Karpas-422 (cell line): ENCODE results near the gene SYCE3. TPM values are rescaled to one million over a fixed set of nuclear protein-coding genes. Genes with fewer than 3 reads are reported as not detected.

Experiments
- DNase-seq: peaks from one replicate; pipeline ENCODE4 v3.0.0-alpha.2; 2015
- H2AFZ ChIP-seq: fragments of 200-600 bp; sonication (generic); 2 replicates; pipeline ENCODE4 v1.6.1; 2014; ENCODE audit warnings: antibody characterized with exemption, low read length, mixed read lengths
- H3K27ac ChIP-seq: fragments of 200-600 bp; sonication (generic); 2 replicates; pipeline ENCODE4 v1.5.1; 2014; ENCODE audit warnings: mild to moderate bottlenecking, low read length, moderate library complexity
- H3K27me3 ChIP-seq: fragments of 200-600 bp; sonication (generic); 2 replicates; pipeline ENCODE4 v1.6.1; 2014; ENCODE audit warnings: low read length, mixed read lengths
- H3K36me3 ChIP-seq: fragments of 200-600 bp; sonication (generic); 2 replicates; pipeline ENCODE4 v1.6.1; 2014; ENCODE audit warnings: low read length, mixed read lengths; ENCODE audit not compliant: insufficient read depth
- H3K4me1 ChIP-seq: fragments of 200-600 bp; sonication (generic); 2 replicates; pipeline ENCODE4 v1.6.1; 2014; ENCODE audit warnings: mild to moderate bottlenecking, low read length, mixed read lengths
- H3K4me2 ChIP-seq: fragments of 200-600 bp; sonication (generic); 2 replicates; pipeline ENCODE4 v1.6.1; 2014; ENCODE audit warnings: low read length, low read depth, mild to moderate bottlenecking; ENCODE audit not compliant: poor library complexity, severe bottlenecking
- H3K4me3 ChIP-seq: fragments of 200-600 bp; sonication (generic); 2 replicates; pipeline ENCODE4 v1.5.1; 2014; ENCODE audit warnings: mild to moderate bottlenecking, antibody characterized with exemption, low read length, mixed read lengths
- H3K79me2 ChIP-seq: fragments of 200-600 bp; sonication (generic); 2 replicates; pipeline ENCODE4 v1.6.1; 2014; ENCODE audit warnings: mild to moderate bottlenecking, low read length, mixed read lengths
- H3K9ac ChIP-seq: fragments of 200-600 bp; sonication (generic); 2 replicates; pipeline ENCODE4 v1.6.0; 2014; ENCODE audit warnings: low read length
- H3K9me2 ChIP-seq: fragments of 200-600 bp; sonication (generic), shearing (Covaris generic); replicated peaks from 2 replicates; pipeline ENCODE4 v1.6.0; 2014; ENCODE audit warnings: mild to moderate bottlenecking, low read length, moderate library complexity; ENCODE audit not compliant: insufficient read depth
- H3K9me3 ChIP-seq: fragments of 300-700, 200-600 bp; sonication (generic); 2 replicates; pipeline ENCODE4 v1.6.1; 2014; ENCODE audit warnings: low read length, mixed read lengths
- H4K20me1 ChIP-seq: fragments of 200-600 bp; sonication (generic); 2 replicates; pipeline ENCODE4 v1.6.1; 2014; ENCODE audit warnings: mild to moderate bottlenecking, antibody characterized with exemption, low read length, low read depth; ENCODE audit not compliant: insufficient read depth
- total RNA-seq: library from RNA; depleted of rRNA; stranded (reverse); fragments of >200 nt; shearing (Covaris generic); gene quantifications from 2 replicates; pipeline ENCODE4 v1.2.3, GENCODE V29; 2014; ENCODE audit warnings: low replicate concordance

SYCE3 gene
- total RNA-seq, 1 experiment from 2014 or later: not detected

- no peaks in the 10 kb centered on the region for H4K20me1 ChIP-seq
- H3K9ac ChIP-seq: no peak overlapping the region
- H2AFZ ChIP-seq: no peak overlapping the region
- H3K27me3 ChIP-seq: no peaks in the 10 kb centered on the region
- no peak overlapping the region for H3K4me2 ChIP-seq
- DNase-seq: no peak
- H3K9me2 ChIP-seq: no peaks in the 10 kb centered on the region
- H3K9me3 ChIP-seq: no peaks in the 10 kb centered on the region
- peaks cover 22% of the 10 kb centered on the region for H3K79me2 ChIP-seq
- H3K4me1 ChIP-seq: peaks cover 12% of the 10 kb centered on the region
- no peak overlapping the region for H3K4me3 ChIP-seq
- H3K27ac ChIP-seq: no peak overlapping the region
- no peaks in the 10 kb centered on the region; the same call in 1 of the 2 replicates for H3K36me3 ChIP-seq
These were observed 23.7 kb upstream of the SYCE3 start for GRCh38 chr22:50586416-50586815.

- Histone ChIP-seq H3K79me2 (peaks cover 27% of the 10 kb centered on the region), H3K36me3 (no peaks in the 10 kb centered on the region), H4K20me1 (no peaks in the 10 kb centered on the region), H3K9me2 (no peaks in the 10 kb centered on the region), H3K9ac (no peak overlapping the region), H3K4me2 (no peak overlapping the region), H3K27ac (no peak overlapping the region), H3K4me3 (no peak overlapping the region), H3K27me3 (no peaks in the 10 kb centered on the region), H3K9me3 (no peaks in the 10 kb centered on the region), H2AFZ (no peak overlapping the region), H3K4me1 (peaks cover 18% of the 10 kb centered on the region)
- DNase-seq: no peak
These were observed 23.1 kb upstream of the SYCE3 start for GRCh38 chr22:50585781-50586180.

- H3K27ac ChIP-seq: no peak overlapping the region
- peaks cover 18% of the 10 kb centered on the region for H3K4me1 ChIP-seq
- no peaks in the 10 kb centered on the region for H4K20me1 ChIP-seq
- no peak overlapping the region for H3K9ac ChIP-seq
- no peak overlapping the region for H3K4me2 ChIP-seq
- H3K4me3 ChIP-seq: no peak overlapping the region
- DNase-seq: no peak
- H3K9me2 ChIP-seq: no peaks in the 10 kb centered on the region
- H3K27me3 ChIP-seq: no peaks in the 10 kb centered on the region
- H3K79me2 ChIP-seq: peaks cover 32% of the 10 kb centered on the region
- no peaks in the 10 kb centered on the region for H3K9me3 ChIP-seq
- no peak overlapping the region for H2AFZ ChIP-seq
- H3K36me3 ChIP-seq: peaks cover 2% of the 10 kb centered on the region; the same call in 1 of the 2 replicates
These were observed 22.5 kb upstream of the SYCE3 start for GRCh38 chr22:50585238-50585637.

DNA sequence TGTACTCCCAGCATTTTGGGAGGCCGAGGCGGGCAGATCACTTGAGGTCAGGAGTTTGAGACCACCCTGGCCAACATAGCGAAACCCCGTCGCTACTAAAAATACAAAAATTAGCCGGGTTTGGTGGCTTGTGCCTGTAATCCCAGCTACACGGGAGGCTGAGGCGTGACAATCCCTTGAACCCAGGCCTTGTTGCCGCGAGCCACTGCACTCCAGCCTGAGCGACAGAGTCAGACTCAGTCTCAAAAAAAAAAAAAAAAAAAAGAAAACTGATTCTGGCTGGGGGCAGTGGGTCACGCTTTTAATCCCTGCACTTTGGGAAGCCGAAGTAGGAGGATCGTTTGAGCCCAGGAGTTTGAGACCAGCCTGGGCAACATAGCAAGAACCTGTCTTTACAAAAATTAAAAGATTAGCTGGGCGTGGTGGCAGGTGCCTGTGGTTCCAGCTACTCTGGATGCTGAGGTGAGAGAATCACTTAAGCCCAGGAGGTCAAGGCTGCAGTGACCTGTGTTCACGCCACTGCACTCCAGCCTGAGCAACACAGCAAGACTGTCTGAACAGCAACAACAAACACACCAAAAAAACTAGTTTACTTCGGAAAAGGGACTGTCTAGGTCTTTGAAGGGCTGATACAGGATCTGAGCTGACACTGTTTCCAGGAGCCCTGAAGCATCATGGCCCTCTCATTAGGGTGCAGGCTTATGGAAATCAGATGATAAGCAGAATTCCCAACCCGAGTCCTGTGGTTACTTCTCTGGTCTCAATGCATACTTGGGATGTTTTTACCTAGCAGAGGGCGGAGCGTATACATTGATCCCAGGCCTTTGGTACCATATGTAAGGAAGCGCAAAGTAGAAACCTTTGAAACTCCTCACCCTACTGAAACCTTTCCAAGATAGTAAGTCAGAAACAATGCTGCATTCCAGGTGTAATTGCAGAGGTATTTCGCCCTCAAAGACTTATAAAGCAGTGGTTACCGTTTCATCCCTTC, 21.7 kb upstream of the SYCE3 start:
- H4K20me1 ChIP-seq: no peaks in the 10 kb centered on the region
- peak overlapping the region; percentile 77 for H3K9ac ChIP-seq
- peak overlapping the region; percentile 95 for H3K4me2 ChIP-seq
- H3K9me3 ChIP-seq: no peaks in the 10 kb centered on the region
- no peaks in the 10 kb centered on the region for H3K9me2 ChIP-seq
- peak overlapping the region; percentile 57; the same call in 1 of the 2 replicates for H3K27ac ChIP-seq
- H3K4me1 ChIP-seq: peaks cover 18% of the 10 kb centered on the region
- no peaks in the 10 kb centered on the region for H3K27me3 ChIP-seq
- H3K79me2 ChIP-seq: peaks cover 32% of the 10 kb centered on the region
- H2AFZ ChIP-seq: no peak overlapping the region
- H3K36me3 ChIP-seq: peaks cover 10% of the 10 kb centered on the region; the same call in 1 of the 2 replicates
- peak overlapping the region; percentile 72 for H3K4me3 ChIP-seq
- no peak for DNase-seq

DNA sequence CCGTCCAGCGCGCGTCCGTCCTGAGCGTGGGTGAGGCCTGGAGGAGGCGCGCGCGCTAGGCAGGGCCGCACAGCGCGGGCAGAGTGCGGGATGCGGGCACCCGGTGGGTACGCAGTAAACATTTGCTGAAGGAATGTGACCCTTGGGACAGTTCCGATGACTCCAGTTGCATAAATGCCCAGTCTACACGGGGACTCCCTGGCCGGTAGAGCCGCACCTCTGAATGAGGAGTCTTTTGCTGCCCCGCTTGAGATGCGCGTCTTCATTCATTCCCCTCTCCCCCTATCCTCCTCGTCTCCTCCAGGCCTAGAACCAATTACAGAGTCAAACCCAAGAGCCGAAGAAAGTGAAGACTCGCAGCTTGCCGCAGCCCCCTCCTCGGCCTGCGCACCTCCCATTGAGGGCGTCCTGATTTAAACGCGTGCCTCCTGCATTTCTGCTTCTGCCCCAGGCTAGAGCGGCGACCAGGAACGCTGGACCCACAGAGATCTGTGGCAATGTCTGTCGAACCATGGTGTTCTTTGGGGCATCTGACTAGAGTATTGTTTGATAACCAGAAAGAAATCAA, 20.7 kb upstream of the SYCE3 start:
- Histone ChIP-seq H2AFZ (no peak overlapping the region), H3K4me1 (peaks cover 18% of the 10 kb centered on the region), H3K4me3 (peak overlapping the region; percentile 72), H3K4me2 (peak overlapping the region; percentile 95), H3K79me2 (peaks cover 32% of the 10 kb centered on the region), H3K9ac (peak overlapping the region; percentile 77), H3K9me2 (no peaks in the 10 kb centered on the region), H3K27ac (peak overlapping the region; percentile 57; the same call in 1 of the 2 replicates), H3K27me3 (no peaks in the 10 kb centered on the region), H3K9me3 (no peaks in the 10 kb centered on the region), H3K36me3 (peaks cover 10% of the 10 kb centered on the region; the same call in 1 of the 2 replicates), H4K20me1 (no peaks in the 10 kb centered on the region)
- no peak for DNase-seq

DNA sequence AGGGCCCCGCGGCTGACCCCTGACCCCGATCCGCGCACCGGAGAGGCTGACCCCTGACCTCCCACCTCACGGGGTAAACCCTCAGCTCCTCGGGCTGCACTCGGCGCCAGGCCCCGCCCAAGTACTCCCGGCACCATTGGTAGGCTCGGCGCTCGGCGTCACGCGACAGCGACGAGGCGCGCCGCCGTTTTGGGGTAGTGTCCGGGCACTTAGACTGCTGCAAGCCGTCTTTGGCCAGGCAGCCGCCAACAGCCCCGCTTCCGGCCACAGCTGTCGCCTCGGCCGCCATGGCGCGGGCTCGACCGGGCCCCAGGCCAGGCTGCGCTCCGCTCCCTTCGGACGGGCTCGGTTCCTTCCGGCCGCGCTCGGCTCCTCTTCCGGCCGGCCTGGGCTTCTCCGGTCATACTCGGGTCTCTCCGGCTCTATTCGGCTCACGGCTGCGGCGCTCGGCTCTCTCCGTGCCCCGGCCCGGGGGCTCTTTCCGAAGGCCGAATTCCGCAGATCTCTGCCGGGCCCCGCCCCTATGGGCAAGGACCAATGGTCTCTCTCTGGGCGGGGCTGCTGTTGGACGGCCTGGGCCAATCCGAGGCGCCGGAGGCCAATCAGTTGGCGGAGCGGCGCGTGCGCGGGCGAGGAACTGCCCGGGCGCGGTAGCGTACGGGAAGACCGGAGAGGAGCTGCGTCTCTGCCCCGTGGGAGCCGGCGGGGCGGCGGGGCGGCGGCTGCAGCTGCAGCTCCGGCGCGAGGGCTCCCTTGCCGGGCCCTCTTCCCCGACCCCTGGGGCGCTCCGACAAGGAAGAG, 20.0 kb upstream of the SYCE3 start, which contains the start of gene CHKB:
CHKB (minus strand) TSS at position 357 of the 801 bp plus-strand sequence; CDS start at position 289, 68 bp downstream.
- H3K9ac ChIP-seq: peak within 1 kb of the TSS; percentile 87
- peak; percentile 99 for DNase-seq
- peak within 1 kb of the TSS; percentile 64; the same call in 1 of the 2 replicates for H2AFZ ChIP-seq
- H3K79me2 ChIP-seq: peaks cover 32% of the 10 kb centered on the region
- H3K27ac ChIP-seq: peak within 1 kb of the TSS; percentile 79
- H3K9me2 ChIP-seq: no peaks in the 10 kb centered on the region
- peak within 1 kb of the TSS; percentile 95 for H3K4me2 ChIP-seq
- no peaks in the 10 kb centered on the region for H4K20me1 ChIP-seq
- peaks cover 18% of the 10 kb centered on the region for H3K4me1 ChIP-seq
- H3K9me3 ChIP-seq: no peaks in the 10 kb centered on the region
- no peaks in the 10 kb centered on the region for H3K27me3 ChIP-seq
- peaks cover 10% of the 10 kb centered on the region; the same call in 1 of the 2 replicates for H3K36me3 ChIP-seq
- peak within 1 kb of the TSS; percentile 99 for H3K4me3 ChIP-seq

DNA sequence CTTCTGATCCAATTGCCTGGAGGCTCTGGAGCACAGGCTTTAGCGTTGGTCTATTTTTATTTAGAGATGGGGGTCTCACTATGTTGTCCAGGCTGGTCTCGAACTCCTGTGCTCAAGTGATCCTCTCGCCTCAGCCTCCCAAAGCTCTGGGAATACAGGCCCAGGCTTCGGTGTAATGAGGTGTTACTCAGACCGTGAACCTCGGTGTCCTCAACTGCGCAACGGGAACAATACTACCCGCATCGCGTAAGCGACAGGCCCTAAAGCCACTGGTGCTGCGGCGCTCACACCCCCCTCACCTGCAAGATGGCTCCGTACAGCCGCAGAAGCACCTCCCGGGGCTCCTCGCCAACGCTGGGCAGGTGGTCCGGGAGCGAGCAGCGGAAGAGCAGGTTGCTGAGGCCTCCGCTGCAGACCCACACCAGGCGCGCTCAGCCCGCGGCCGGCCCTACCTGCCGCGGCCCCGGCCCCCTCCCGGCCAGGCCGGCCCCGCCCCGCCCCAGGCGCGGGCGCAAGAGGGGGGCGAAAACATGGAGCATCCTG, 19.3 kb upstream of the SYCE3 start:
- Histone ChIP-seq H3K9me2 (no peaks in the 10 kb centered on the region), H3K4me2 (peak overlapping the region; percentile 89), H2AFZ (peak overlapping the region; percentile 64; the same call in 1 of the 2 replicates), H3K4me1 (peaks cover 18% of the 10 kb centered on the region), H4K20me1 (no peaks in the 10 kb centered on the region), H3K79me2 (peaks cover 32% of the 10 kb centered on the region), H3K9me3 (no peaks in the 10 kb centered on the region), H3K4me3 (peak overlapping the region; percentile 99), H3K27ac (peak overlapping the region; percentile 79), H3K36me3 (peaks cover 10% of the 10 kb centered on the region; the same call in 1 of the 2 replicates), H3K27me3 (no peaks in the 10 kb centered on the region), H3K9ac (peak overlapping the region; percentile 87)
- peak; percentile 70 for DNase-seq
